Bronchial epithelial cell (primary cell): Measurements from ENCODE around the gene TNFRSF13B. TPM values are rescaled to one million over a fixed set of nuclear protein-coding genes. Genes with fewer than 3 reads are reported as not detected.

Experiments used
- DNase-seq: peaks from one replicate; pipeline ENCODE4 v3.0.0-alpha.2; 2010; ENCODE audit warnings: low read depth
- FAIRE-seq: peaks from 2 replicates; lab custom pipeline; 2011; peaks lifted over from hg19 to GRCh38; lab: Jason Lieb, UNC
- H3K27me3 ChIP-seq: 2 replicates; pipeline ENCODE4 v1.5.1; 2011; ENCODE audit warnings: low read length; ENCODE audit not compliant: control insufficient read depth, insufficient read depth
- H3K36me3 ChIP-seq: 2 replicates; pipeline ENCODE4 v1.5.1; 2011; ENCODE audit warnings: low read length; ENCODE audit not compliant: control insufficient read depth, insufficient read depth
- H3K4me3 ChIP-seq: 2 replicates; pipeline ENCODE4 v1.5.1; 2011; ENCODE audit warnings: mild to moderate bottlenecking, low read depth, low read length, control low read depth
- total RNA-seq: library from RNA; depleted of rRNA; stranded (reverse); fragments of >200 nt; gene quantifications from 2 replicates; pipeline ENCODE4 v1.2.1, GENCODE V29; 2014
- TF ChIP-seq, protein P1 (sequence below): IDR thresholded peaks from 2 replicates; pipeline ENCODE4 v1.5.1; 2011; ENCODE audit warnings: mild to moderate bottlenecking, moderate library complexity, low read length, control low read depth, inconsistent platforms; ENCODE audit not compliant: insufficient read depth, severe bottlenecking

TNFRSF13B gene
- total RNA-seq, 1 donor from 2014 or later = not detected

DNA sequence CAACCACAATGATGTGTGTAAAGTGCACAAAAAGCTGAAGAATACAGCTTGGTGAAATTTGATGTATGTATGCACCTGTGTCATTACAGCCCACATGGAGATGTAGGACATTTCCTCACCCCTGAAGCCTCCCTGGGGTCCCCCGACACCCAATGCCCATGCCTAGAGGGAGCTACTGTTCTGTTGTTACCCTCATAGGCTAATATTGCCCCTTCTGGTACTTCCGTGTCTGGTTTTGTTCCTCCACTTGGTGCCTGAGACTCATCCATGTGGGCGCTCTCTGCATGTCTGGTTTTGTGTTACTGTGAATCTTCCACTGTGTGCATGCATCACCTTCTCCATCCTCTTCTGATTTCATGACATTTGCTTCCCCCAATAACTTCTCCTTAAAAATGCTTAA, 18.6 kb downstream of the TNFRSF13B start:
- H3K27me3 ChIP-seq = peaks cover 8% of the 10 kb centered on the region
- FAIRE-seq (no peak), DNase-seq (no peak)
- no peak overlapping the region for H3K4me3 ChIP-seq
- H3K36me3 ChIP-seq = no peaks in the 10 kb centered on the region
- TF ChIP-seq, protein P1, sequence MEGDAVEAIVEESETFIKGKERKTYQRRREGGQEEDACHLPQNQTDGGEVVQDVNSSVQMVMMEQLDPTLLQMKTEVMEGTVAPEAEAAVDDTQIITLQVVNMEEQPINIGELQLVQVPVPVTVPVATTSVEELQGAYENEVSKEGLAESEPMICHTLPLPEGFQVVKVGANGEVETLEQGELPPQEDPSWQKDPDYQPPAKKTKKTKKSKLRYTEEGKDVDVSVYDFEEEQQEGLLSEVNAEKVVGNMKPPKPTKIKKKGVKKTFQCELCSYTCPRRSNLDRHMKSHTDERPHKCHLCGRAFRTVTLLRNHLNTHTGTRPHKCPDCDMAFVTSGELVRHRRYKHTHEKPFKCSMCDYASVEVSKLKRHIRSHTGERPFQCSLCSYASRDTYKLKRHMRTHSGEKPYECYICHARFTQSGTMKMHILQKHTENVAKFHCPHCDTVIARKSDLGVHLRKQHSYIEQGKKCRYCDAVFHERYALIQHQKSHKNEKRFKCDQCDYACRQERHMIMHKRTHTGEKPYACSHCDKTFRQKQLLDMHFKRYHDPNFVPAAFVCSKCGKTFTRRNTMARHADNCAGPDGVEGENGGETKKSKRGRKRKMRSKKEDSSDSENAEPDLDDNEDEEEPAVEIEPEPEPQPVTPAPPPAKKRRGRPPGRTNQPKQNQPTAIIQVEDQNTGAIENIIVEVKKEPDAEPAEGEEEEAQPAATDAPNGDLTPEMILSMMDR = no peak

DNA sequence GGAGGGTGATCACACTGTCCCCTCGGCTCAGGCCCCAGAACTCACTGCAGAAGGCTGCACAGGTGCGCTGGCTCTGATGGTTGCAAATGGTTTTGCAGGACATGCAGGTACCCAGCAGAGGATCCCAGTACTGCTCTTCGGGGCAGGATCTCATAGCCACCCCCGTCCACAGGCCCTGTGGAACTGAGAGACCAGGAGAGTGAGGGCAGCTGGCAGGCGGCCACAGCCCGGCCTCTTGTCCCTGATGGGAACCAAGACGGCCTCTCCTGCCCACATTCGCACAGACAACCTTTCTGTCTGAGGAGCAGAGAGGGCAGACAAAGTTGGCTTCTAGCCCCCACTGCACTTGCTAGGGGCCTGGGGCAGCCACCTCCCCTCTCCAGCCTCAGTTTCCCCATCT, 19.5 kb downstream of the TNFRSF13B start:
- DNase-seq (no peak), FAIRE-seq (no peak)
- TF ChIP-seq, protein P1 = no peak
- Histone ChIP-seq H3K36me3 (no peaks in the 10 kb centered on the region), H3K27me3 (peaks cover 8% of the 10 kb centered on the region), H3K4me3 (no peak overlapping the region)

DNA sequence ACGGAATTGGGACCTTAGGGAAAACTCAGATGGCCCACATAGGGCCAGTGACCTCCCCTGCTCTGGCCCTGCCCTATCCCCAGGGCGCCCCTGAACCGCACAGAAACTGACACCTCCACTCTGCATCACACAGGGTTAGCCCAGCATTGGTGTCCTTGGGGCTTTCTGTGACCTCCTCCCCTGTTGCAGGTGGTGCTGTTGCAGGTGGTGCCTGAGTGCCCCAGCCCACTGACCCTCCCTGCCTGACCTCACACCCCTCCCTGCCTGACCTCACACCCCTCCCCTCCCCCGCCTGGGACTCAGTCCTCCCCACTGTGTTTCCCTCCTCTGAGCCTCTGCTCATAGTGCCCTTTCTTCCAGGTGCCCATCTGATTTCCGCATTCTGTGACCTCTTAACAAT, 21.4 kb downstream of the TNFRSF13B start:
- H3K27me3 ChIP-seq = peaks cover 4% of the 10 kb centered on the region
- FAIRE-seq (no peak), DNase-seq (no peak)
- H3K36me3 ChIP-seq = no peaks in the 10 kb centered on the region
- no peak overlapping the region for H3K4me3 ChIP-seq
- TF ChIP-seq, protein P1 = no peak

- FAIRE-seq (no peak), DNase-seq (no peak)
- TF ChIP-seq, protein P1 = no peak
Observed at GRCh38 chr17:16948587-16949376, 23.1 kb downstream of the TNFRSF13B start.

DNA sequence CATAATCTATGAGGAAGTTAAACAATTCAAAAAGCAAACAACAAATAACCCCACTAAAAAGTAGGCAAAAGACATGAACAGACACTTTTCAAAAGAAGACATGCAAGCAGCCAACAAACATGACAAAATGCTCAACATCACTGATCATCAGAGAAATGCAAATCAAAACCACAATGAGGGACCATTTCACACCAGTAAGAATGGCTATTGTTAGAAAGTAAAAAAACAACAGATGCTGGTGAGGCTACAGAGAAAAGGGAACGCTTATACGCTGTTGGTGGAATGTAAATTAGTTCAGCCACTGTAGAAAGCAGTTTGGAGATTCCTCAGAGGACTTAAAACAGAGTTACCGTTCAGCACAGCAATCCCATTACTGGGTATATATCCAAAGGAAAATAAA, 24.4 kb downstream of the TNFRSF13B start:
- H3K36me3 ChIP-seq = no peaks in the 10 kb centered on the region
- DNase-seq (no peak), FAIRE-seq (no peak)
- H3K4me3 ChIP-seq = no peak overlapping the region
- H3K27me3 ChIP-seq = no peaks in the 10 kb centered on the region
- TF ChIP-seq, protein P1 = no peak

More at GRCh38 chr17:16948587-16949376, 23.1 kb downstream of the TNFRSF13B start:
- no peak overlapping the region for H3K4me3 ChIP-seq
- H3K27me3 ChIP-seq = no peaks in the 10 kb centered on the region
- no peaks in the 10 kb centered on the region for H3K36me3 ChIP-seq
